Limb (tissue), 2 donors: ENCODE results near the gene PAK4.
"Not testable (repeated sequence)": the region's sequence is repeated elsewhere in the genome, so short reads cannot be mapped to it uniquely, and the experiment has no call there.

ENCODE experiments used
- DNase-seq, 2 donors: peaks; one replicate each; pipeline ENCODE4 v3.0.0-alpha.2; 2016; ENCODE audit errors: extremely low spot score in 2 of 2

The PAK4 gene

GRCh38 chr19:39100500-39101166 lies 25.0 kb upstream of the PAK4 start:
- DNase-seq: no peak

DNA sequence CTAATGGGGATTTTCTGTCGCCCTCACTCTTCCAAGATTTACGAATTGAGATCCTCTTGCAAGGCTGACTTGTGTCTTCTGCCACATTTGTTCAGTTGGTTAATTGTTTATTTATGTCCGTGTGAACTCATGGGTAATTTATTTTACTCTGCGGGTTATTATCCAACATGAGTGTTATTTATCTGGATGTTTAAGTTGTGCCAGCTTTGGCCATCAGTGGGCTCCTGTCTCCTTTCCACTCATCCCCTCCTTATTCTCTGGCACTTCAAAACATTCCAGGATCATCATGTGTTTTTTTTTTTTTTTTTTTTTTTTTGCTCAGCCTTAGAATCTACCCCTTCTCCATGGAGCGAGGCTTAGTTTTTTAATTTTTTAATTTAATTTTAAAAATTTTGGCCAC lies 22.4 kb upstream of the PAK4 start:
- DNase-seq: no peak

DNA sequence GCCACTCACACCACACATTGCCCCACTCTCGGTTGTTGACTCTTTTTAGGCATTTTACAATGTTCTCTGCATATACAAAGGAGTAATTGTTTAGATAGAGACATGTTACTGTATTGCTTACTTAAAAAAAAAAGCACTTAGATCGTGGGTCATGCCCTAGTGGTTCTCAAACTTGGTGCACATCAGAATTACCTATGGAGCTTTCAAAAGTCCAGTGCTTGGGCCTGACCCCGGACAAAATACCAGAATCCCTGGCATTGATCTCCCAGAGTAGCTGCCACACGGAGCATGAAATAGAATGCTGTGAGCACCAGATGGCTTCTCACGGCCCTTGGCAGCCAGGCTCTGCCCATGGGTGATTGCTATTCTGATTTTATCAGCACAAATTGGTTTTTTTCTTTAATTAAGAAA lies 21.4 kb upstream of the PAK4 start:
- no peak for DNase-seq

- no peak for DNase-seq
Observed at GRCh38 chr19:39106194-39106593, 19.4 kb upstream of the PAK4 start.

GRCh38 chr19:39109641-39110040 lies 15.9 kb upstream of the PAK4 start:
- no peak for DNase-seq

DNA sequence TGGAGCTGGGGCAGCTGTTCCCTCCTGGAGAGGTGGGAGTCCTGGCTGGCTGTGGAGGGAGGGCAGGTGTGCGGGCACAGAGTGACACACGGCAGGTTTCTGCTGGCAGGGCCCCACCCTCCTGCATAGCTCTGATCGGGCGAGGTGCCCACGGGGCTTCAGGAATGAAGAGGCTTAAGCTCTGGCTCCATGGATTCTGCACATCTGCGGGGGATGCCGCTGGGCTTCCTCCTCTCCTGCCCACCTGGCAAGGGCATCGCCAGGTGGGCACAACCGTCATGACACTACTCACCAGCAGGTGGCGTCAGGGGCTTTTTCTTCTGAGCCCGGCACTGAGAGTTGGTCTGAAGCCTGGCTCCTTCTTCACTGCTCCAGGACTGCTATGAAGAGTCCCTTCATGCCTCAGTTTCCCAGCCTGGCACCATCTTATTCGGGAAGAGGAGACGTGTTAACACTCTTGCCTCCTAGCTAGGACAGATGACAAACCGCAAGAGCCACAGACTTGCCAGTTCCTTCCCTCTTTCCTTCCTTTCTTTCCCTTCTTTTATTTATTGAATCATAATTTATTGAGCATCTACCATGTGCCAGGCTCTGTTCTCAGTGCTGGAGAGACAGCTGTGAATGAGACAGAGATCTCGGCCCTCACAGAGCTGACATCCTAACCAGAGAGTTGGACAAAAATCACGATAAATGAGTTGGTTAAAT lies 15.2 kb upstream of the PAK4 start:
- peak; percentile 47 to 66 for DNase-seq

- no peak for DNase-seq
Observed at GRCh38 chr19:39111593-39112199, 13.9 kb upstream of the PAK4 start.

DNA sequence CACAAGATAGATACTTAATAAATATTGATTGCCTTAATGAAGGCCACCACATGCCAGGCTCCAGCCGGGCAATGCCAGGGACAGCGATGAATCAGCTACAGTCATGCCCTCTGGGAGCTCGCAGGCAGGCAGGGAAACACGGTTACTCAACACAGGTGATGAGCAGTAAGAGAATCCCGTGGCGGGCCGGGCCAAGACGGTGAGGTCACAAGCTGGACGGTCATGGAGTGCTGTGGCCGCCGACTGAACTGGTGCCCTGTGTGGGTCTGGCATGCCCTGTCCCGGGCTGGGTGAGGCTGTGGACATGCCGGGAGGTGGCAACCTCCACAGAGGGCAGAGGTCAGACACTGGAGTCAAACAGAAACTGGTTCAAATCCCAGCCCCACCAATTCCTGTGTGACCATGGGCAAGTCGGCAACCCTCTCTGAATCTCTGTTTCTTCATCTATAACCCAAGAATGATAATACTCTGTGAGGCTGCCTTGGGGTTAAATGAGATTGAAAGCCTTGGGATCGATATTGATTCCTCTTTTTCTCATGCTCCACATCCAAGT lies 13.2 kb upstream of the PAK4 start:
- DNase-seq: no peak

- DNase-seq: no peak
Observed at GRCh38 chr19:39113199-39113598, 12.4 kb upstream of the PAK4 start.

DNA sequence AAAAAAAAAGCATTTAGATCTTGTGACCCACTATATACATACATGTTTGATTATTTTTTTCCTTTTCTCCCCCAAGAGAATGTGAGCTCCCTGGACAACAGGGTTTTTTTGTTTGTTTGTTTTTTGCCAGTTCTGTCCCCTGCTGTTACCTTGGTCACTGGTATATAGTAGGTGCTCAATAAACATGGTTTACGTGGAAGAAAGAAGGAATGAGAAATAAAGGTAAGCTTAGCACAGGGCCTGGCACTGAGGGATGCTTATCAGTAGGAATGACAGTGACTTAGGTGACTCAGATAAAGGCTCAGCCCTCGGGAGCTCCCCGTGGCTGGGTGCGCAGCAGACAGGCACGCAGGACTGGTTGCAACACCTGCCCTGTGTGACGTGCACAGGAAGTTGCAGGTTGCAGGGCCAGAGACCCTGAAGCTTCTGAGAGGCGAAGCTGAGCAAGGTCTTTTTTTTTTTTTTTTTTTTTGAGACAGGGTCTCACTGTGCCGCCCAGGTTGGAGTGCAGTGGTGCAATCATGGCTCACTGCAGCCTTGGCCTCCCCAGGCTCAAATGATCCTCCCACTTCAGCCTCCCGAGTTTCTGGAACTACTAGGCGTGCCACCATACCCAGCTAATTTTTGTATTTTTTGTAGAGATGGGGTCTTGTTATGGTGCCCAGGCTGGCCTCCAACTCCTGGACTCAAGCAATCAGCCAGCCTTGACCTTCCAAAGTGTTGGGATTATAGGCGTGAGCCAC lies 10.3 kb upstream of the PAK4 start:
- DNase-seq: no peak

GRCh38 chr19:39117023-39117422 lies 8.6 kb upstream of the PAK4 start:
- DNase-seq: not testable (repeated sequence)

DNA sequence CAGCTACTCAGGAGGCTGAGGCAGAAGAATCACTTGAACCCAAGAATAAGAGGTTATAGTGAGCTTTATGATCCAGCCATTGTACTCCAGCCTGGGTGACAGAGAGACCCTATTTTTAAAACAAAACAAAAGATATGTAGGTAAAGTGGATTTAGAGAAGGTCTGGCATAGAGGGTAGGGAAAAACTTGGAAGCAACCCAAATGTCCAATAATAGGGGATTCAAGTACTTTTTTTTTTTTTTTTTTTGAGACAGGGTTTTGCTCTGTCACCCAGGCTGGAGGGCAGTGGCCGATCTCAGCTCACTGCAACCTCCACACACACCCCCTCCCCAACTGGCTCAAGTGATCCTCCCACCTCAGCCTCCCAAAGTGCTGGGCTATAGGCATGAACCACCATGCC lies 5.8 kb upstream of the PAK4 start:
- no peak for DNase-seq

DNA sequence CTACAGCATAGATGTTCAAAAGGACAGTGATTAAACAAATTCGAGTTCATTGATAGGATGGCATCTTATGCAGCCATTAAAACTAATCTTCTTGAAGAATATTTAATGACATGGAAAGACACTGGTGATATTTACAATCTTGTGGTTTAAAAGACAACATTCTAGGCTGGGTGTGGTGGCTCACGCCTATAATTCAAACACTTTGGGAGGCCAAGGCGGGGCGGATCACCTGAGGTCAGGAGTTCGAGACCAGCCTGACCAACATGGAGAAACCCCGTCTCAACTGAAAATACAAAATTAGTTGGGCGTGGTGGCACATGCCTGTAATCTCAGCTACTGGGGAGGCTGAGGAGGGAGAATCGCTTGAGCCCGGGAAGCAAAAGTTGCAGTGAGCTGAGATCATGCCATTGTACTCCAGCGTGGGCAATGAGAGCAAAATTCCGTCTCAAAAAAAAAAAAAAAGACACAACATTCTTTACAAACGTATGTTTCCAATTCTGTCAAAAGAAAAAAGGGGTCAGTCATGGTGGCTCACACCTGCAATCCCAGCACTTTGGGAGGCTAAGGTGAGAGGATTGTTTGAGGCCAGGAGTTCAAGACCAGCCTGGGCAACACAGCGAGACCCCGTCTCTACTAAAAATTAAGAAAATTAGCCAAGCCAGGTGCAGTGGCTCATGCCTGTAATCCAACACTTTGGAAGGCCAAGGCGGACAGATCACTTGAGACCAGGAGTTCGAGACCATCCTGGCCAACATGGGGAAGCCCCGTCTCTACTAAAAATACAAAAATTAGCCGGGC lies 2.5 kb upstream of the PAK4 start:
- DNase-seq: no peak

DNA sequence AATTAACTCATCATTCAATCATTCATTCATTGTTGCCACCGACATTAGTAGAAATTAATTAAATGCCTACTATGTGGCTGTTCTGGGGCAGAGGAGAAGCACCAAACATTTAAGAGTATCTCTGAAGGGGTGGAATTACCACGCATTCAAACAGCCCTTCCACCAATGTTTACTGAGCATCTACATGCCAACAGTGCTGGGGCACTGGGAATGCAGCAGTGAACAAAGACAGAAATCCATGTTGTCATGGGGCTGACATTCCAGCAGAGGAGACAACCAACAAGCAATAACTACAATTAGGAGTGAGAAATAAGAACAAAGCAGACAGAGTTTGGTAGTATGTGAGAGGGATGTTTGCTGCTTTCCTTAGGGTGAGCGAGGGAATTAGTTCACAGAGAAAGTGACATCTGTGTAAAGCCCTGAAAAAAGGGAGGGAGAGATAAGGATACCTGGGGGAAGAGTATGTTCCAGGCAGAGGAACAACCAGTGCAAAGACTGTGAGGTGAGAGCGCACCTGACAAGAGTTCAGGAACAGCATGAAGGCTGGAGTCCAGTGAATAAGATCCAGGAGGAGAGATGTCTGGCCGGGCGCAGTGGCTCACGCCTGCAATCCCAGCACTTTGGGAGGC lies 1.3 kb upstream of the PAK4 start:
- DNase-seq: no peak

GRCh38 chr19:39125199-39125553 lies 410 bp upstream of the PAK4 start:
- no peak for DNase-seq

- DNase-seq: no peak
Observed at GRCh38 chr19:39126312-39127187, 964 bp downstream of the PAK4 start.

DNA sequence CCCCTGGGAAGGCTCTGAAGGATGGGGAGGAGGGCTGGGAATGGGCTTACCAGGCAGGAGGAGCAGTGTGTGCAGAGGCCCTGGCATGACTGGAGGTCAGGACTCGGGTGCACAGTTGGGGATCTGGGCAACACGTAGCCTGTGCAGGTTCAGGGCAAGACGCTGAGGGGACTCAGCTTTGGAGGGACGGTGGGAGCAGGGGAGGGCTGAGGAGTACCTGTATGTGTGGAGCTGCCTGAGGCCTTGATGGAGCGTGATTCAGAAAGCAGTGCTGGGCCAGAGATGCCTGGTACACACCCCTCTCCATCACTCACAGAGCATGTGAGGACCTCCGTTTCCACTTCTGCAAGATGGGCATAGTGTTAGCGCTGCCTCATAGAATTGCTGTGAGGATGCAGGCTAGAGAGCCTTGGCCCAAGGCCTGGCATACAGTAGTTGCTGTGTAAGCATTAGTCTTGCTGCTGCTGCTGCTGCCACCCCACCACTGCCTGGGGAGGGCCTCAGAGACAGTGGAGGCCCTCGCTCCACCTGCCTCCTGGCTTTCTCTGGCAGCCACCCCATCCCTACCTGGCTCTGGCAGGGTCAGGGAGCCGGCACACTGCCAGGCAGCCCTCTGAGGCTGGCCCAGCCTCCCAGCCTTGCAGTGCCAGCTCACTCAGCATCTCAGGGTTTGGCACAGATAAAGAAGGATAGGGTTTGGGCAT lies 2.4 kb downstream of the PAK4 start:
- no peak for DNase-seq

DNA sequence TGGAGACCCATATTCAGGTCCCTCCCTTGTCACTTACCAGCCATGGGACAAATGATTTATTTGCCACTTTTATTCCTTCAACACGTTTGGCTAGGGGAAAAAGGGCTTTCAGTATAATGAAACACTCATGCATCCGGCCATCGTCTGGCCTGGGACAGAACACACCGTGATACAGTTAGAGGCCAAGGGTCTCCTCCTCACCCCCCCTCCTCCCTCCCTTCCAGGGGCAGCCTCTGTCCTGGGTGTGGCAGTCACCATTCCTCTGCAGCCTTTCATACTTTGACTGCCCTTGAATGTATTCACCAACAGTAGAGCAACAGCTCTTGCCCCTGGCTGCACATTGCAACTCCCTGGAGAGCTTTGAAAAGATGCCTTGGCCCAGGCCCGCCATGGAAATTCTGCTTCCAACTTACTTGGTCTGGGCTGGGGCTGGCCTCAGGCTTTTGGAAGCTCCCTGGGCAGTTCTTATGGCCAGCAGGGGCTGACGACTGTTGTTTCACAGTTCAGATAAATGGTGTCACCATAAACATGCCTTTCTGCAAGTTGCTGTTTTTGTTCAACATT lies 3.0 kb downstream of the PAK4 start:
- DNase-seq: no peak

DNA sequence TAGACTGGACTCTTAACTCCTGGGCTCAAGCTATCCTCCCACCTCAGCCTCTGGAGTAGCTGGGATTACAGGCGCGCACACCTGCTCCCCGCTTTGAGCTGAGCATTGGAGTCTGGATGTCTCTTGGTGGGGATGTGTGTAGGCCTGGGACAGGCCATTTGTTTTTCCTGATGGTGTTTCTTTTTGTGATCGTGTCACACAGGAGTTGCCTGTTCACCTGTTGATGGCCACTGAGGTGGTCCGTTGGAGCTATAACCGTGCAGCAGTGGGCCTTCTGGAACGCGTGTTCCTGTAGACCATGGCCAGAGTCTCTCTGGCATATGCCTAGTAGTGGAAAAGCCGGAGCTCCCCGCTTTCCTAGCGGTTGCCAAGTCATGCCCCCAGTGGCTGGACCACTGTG lies 3.5 kb downstream of the PAK4 start:
- no peak for DNase-seq
